ENCODE data around the gene CCR5.

Gene CCR5

DNA sequence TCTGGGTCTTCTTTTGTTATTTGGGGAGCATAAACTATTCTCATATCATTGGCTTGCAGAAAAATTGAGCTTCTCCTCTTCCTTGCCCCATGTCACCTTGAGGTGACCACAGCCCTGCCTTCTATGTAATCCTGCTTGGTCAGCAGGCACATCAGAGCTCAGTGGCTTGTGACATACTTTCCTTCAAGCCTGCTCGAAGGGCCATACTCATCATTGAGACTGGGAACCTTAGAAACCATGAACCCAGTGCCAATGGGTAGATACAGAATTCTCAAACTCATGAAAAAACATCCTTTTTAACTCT is 20.5 kb upstream of the CCR5 start:
- Histone ChIP-seq H3K18ac (ENCODE audit: low read depth in 1 of 2, low read length in 2 of 2) (no peak overlapping the region), H2BK15ac (ENCODE audit: low read depth, poor library complexity, severe bottlenecking) (no peak overlapping the region), H4K8ac (ENCODE audit: low read length) (no peak overlapping the region), H3K4ac (ENCODE audit: low read depth in 1 of 2, low read length in 2 of 2) (no peak overlapping the region), H3K9ac (ENCODE audit: low read length) (no peak overlapping the region), H3K27me3 (ENCODE audit: control insufficient read depth in 1 of 2, insufficient read depth in 1 of 2, low read length in 2 of 2) (peaks cover 35 to 67% of the 10 kb centered on the region in 2 experiments), H3K79me1 (replicated peaks; ENCODE audit: low read length, poor library complexity, severe bottlenecking) (no peaks in the 10 kb centered on the region), H3K4me2 (ENCODE audit: low read length, poor library complexity, severe bottlenecking) (no peak overlapping the region), H2BK120ac (ENCODE audit: low read depth, low read length) (no peak overlapping the region), H3K14ac (ENCODE audit: low read length in 2 of 2) (no peak overlapping the region), H2AK5ac (ENCODE audit: low read length, severe bottlenecking) (no peak overlapping the region), H3K27ac (ENCODE audit: low read length, poor library complexity, severe bottlenecking) (no peak overlapping the region), H3K36me3 (ENCODE audit: control insufficient read depth in 1 of 2, insufficient read depth in 2 of 2, low read depth in 1 of 2, low read length in 2 of 2) (no peaks in the 10 kb centered on the region), H3K9me3 (ENCODE audit: control insufficient read depth, low read length) (no peaks in the 10 kb centered on the region), H3K4me1 (ENCODE audit: control insufficient read depth, insufficient read depth, low read depth, low read length) (no peaks in the 10 kb centered on the region), H3K23ac (ENCODE audit: low read length in 2 of 2) (no peak overlapping the region), H4K91ac (ENCODE audit: low read length) (no peak overlapping the region), H2BK5ac (ENCODE audit: low read depth, low read length, poor library complexity, severe bottlenecking) (no peak overlapping the region), H3K4me3 (ENCODE audit: insufficient read depth in 1 of 2, low read depth in 1 of 2, low read length in 2 of 2) (no peak overlapping the region), H2BK12ac (ENCODE audit: low read length in 2 of 2) (no peak overlapping the region), H2AFZ (ENCODE audit: low read depth, low read length) (no peak overlapping the region)
- no peak for DNase-seq
- 43% methylated on average over 1 of the region's 1 CpG for WGBS

DNA sequence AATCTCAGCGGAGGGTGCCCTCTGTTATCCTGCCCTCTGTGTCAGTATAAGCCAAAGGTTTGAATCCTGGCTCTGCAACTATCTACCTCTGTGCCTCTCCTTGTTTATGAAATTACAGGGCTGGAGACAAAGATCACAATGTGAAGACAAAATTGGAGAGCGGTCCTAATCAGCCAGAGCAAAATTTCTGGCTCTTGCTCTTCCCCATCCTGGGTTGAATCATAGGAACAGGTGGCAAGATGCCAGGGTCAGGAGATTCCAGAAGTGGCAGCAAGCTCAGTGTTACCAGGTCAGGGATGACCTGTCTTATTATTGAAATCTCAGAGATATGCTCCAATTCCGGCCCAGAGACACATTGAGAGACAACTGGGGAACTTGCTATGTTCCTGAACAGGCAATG is 19.1 kb upstream of the CCR5 start:
- no peak overlapping the region for H3K4me2 ChIP-seq (ENCODE audit: low read length, poor library complexity, severe bottlenecking)
- H2BK12ac ChIP-seq (ENCODE audit: low read length in 2 of 2), result no peak overlapping the region
- H3K18ac ChIP-seq (ENCODE audit: low read depth in 1 of 2, low read length in 2 of 2), result no peak overlapping the region
- no peaks in the 10 kb centered on the region for H3K79me1 ChIP-seq (replicated peaks; ENCODE audit: low read length, poor library complexity, severe bottlenecking)
- peak overlapping the region in 1 of 2 experiments; percentile 79 for H3K23ac ChIP-seq (ENCODE audit: low read length in 2 of 2)
- no peak overlapping the region for H3K4me3 ChIP-seq (ENCODE audit: insufficient read depth in 1 of 2, low read depth in 1 of 2, low read length in 2 of 2)
- H4K91ac ChIP-seq (ENCODE audit: low read length), result no peak overlapping the region
- no peak for DNase-seq
- no peak overlapping the region for H3K14ac ChIP-seq (ENCODE audit: low read length in 2 of 2)
- H2BK120ac ChIP-seq (ENCODE audit: low read depth, low read length), result no peak overlapping the region
- no peak overlapping the region for H2BK5ac ChIP-seq (ENCODE audit: low read depth, low read length, poor library complexity, severe bottlenecking)
- peaks cover 46 to 81% of the 10 kb centered on the region in 2 experiments for H3K27me3 ChIP-seq (ENCODE audit: control insufficient read depth in 1 of 2, insufficient read depth in 1 of 2, low read length in 2 of 2)
- WGBS, result 78% methylated on average over 2 of the region's 3 CpGs
- no peak overlapping the region for H2AK5ac ChIP-seq (ENCODE audit: low read length, severe bottlenecking)
- no peak overlapping the region for H4K8ac ChIP-seq (ENCODE audit: low read length)
- H2BK15ac ChIP-seq (ENCODE audit: low read depth, poor library complexity, severe bottlenecking), result no peak overlapping the region
- no peak overlapping the region for H3K27ac ChIP-seq (ENCODE audit: low read length, poor library complexity, severe bottlenecking)
- H3K9ac ChIP-seq (ENCODE audit: low read length), result no peak overlapping the region
- H3K9me3 ChIP-seq (ENCODE audit: control insufficient read depth, low read length), result no peaks in the 10 kb centered on the region
- H3K4ac ChIP-seq (ENCODE audit: low read depth in 1 of 2, low read length in 2 of 2), result no peak overlapping the region
- no peaks in the 10 kb centered on the region for H3K36me3 ChIP-seq (ENCODE audit: control insufficient read depth in 1 of 2, insufficient read depth in 2 of 2, low read depth in 1 of 2, low read length in 2 of 2)
- no peaks in the 10 kb centered on the region for H3K4me1 ChIP-seq (ENCODE audit: control insufficient read depth, insufficient read depth, low read depth, low read length)
- no peak overlapping the region for H2AFZ ChIP-seq (ENCODE audit: low read depth, low read length)

DNA sequence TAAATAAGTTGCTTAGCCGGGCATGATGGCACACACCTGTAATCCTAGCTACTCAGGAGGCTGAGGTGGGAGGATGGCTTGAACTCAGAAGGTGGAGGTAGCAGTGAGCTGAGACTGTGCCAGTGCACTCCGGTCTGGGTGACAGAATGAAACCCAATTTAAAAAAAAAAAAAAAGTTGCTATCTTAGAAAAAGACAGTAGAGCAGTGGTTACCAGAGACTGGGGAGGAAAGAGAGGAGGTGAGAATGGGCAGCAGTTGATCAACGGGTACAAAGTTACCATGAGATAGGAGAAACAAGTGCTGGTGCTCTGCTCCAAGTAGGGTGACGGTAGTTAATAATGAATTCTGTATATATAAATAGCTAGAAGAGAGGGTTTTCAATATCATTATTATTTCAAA is 17.7 kb upstream of the CCR5 start:
- no peak for DNase-seq
- WGBS, result 82% methylated on average over 3 of the region's 4 CpGs

DNA sequence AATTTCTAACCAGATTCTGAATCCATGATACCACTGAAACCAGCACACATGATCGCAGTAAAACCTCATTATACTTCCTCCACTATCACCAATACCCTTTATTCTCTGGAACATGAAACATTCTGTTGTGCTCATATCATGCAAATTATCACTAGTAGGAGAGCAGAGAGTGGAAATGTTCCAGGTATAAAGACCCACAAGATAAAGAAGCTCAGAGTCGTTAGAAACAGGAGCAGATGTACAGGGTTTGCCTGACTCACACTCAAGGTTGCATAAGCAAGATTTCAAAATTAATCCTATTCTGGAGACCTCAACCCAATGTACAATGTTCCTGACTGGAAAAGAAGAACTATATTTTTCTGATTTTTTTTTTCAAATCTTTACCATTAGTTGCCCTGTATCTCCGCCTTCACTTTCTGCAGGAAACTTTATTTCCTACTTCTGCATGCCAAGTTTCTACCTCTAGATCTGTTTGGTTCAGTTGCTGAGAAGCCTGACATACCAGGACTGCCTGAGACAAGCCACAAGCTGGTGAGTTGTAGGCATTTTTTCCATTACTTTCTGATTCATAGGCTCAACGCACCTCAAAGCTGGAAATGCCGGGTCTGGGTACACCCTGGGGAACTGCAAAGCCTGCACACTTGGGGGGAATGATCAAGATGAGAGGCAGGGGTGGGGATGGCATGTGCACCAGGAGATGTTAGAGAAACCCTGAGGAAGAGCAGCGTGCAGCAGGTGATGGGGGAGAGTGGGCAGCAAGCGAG is 16.9 kb upstream of the CCR5 start, which contains the start of gene CCR2:
TSS of gene CCR2 (plus strand) at position 465 of the 764 bp plus-strand sequence. CDS start 3,417 bp downstream, outside the sequence.
- H3K18ac ChIP-seq (ENCODE audit: low read depth in 1 of 2, low read length in 2 of 2), result no peak within 1 kb of the TSS
- H4K91ac ChIP-seq (ENCODE audit: low read length), result no peak within 1 kb of the TSS
- H2BK15ac ChIP-seq (ENCODE audit: low read depth, poor library complexity, severe bottlenecking), result no peak within 1 kb of the TSS
- H3K27me3 ChIP-seq (ENCODE audit: control insufficient read depth in 1 of 2, insufficient read depth in 1 of 2, low read length in 2 of 2), result peaks cover 49 to 96% of the 10 kb centered on the region in 2 experiments
- H3K4me1 ChIP-seq (ENCODE audit: control insufficient read depth, insufficient read depth, low read depth, low read length), result no peaks in the 10 kb centered on the region
- H2AFZ ChIP-seq (ENCODE audit: low read depth, low read length), result no peak within 1 kb of the TSS
- no peaks in the 10 kb centered on the region for H3K9me3 ChIP-seq (ENCODE audit: control insufficient read depth, low read length)
- no peaks in the 10 kb centered on the region for H3K36me3 ChIP-seq (ENCODE audit: control insufficient read depth in 1 of 2, insufficient read depth in 2 of 2, low read depth in 1 of 2, low read length in 2 of 2)
- no peak within 1 kb of the TSS for H4K8ac ChIP-seq (ENCODE audit: low read length)
- no peak within 1 kb of the TSS for H3K14ac ChIP-seq (ENCODE audit: low read length in 2 of 2)
- H2BK120ac ChIP-seq (ENCODE audit: low read depth, low read length), result no peak within 1 kb of the TSS
- no peak within 1 kb of the TSS for H3K23ac ChIP-seq (ENCODE audit: low read length in 2 of 2)
- no peak for DNase-seq
- no peak within 1 kb of the TSS for H2BK12ac ChIP-seq (ENCODE audit: low read length in 2 of 2)
- H3K4ac ChIP-seq (ENCODE audit: low read depth in 1 of 2, low read length in 2 of 2), result no peak within 1 kb of the TSS
- no peaks in the 10 kb centered on the region for H3K79me1 ChIP-seq (replicated peaks; ENCODE audit: low read length, poor library complexity, severe bottlenecking)
- H3K9ac ChIP-seq (ENCODE audit: low read length), result no peak within 1 kb of the TSS
- H3K27ac ChIP-seq (ENCODE audit: low read length, poor library complexity, severe bottlenecking), result no peak within 1 kb of the TSS
- no peak within 1 kb of the TSS for H3K4me2 ChIP-seq (ENCODE audit: low read length, poor library complexity, severe bottlenecking)
- WGBS, result 79% methylated on average over 7 of the region's 7 CpGs
- no peak within 1 kb of the TSS for H2BK5ac ChIP-seq (ENCODE audit: low read depth, low read length, poor library complexity, severe bottlenecking)
- H2AK5ac ChIP-seq (ENCODE audit: low read length, severe bottlenecking), result no peak within 1 kb of the TSS
- no peak within 1 kb of the TSS for H3K4me3 ChIP-seq (ENCODE audit: insufficient read depth in 1 of 2, low read depth in 1 of 2, low read length in 2 of 2)

More for the DNA sequence above, 17.7 kb upstream of the CCR5 start:
- Histone ChIP-seq H3K4me1 (ENCODE audit: control insufficient read depth, insufficient read depth, low read depth, low read length) (no peaks in the 10 kb centered on the region), H4K91ac (ENCODE audit: low read length) (no peak overlapping the region), H3K9ac (ENCODE audit: low read length) (no peak overlapping the region), H4K8ac (ENCODE audit: low read length) (no peak overlapping the region), H3K36me3 (ENCODE audit: control insufficient read depth in 1 of 2, insufficient read depth in 2 of 2, low read depth in 1 of 2, low read length in 2 of 2) (no peaks in the 10 kb centered on the region), H3K9me3 (ENCODE audit: control insufficient read depth, low read length) (no peaks in the 10 kb centered on the region), H3K4me2 (ENCODE audit: low read length, poor library complexity, severe bottlenecking) (no peak overlapping the region), H3K14ac (ENCODE audit: low read length in 2 of 2) (no peak overlapping the region), H2BK5ac (ENCODE audit: low read depth, low read length, poor library complexity, severe bottlenecking) (no peak overlapping the region), H3K27ac (ENCODE audit: low read length, poor library complexity, severe bottlenecking) (no peak overlapping the region), H2BK15ac (ENCODE audit: low read depth, poor library complexity, severe bottlenecking) (no peak overlapping the region), H3K18ac (ENCODE audit: low read depth in 1 of 2, low read length in 2 of 2) (no peak overlapping the region), H3K27me3 (ENCODE audit: control insufficient read depth in 1 of 2, insufficient read depth in 1 of 2, low read length in 2 of 2) (peaks cover 46 to 93% of the 10 kb centered on the region in 2 experiments), H3K23ac (ENCODE audit: low read length in 2 of 2) (no peak overlapping the region), H3K4ac (ENCODE audit: low read depth in 1 of 2, low read length in 2 of 2) (no peak overlapping the region), H2BK12ac (ENCODE audit: low read length in 2 of 2) (no peak overlapping the region), H3K4me3 (ENCODE audit: insufficient read depth in 1 of 2, low read depth in 1 of 2, low read length in 2 of 2) (no peak overlapping the region), H2BK120ac (ENCODE audit: low read depth, low read length) (no peak overlapping the region), H3K79me1 (replicated peaks; ENCODE audit: low read length, poor library complexity, severe bottlenecking) (no peaks in the 10 kb centered on the region), H2AFZ (ENCODE audit: low read depth, low read length) (no peak overlapping the region), H2AK5ac (ENCODE audit: low read length, severe bottlenecking) (no peak overlapping the region)

All from mesenchymal stem cell (in vitro differentiated cells and primary cell).